Prostate gland (tissue), 2 donors: Measurements from ENCODE around the gene OR4C11. TPM values are rescaled to one million over a fixed set of nuclear protein-coding genes. Genes with fewer than 3 reads are reported as not detected.

Source experiments
- DNase-seq: peaks from one replicate; pipeline ENCODE4 v3.0.0-alpha.2; 2019; ENCODE audit warnings: low spot score
- H3K27ac ChIP-seq, 2 donors: fragments of 200-600 bp; sonication (generic); 2 replicates each; pipeline ENCODE4 v1.5.1; 2017 to 2019
- H3K27me3 ChIP-seq: fragments of 200-600 bp; sonication (generic); replicated peaks from 2 replicates; pipeline ENCODE4 v1.5.1; 2019; ENCODE audit not compliant: insufficient read depth
- H3K36me3 ChIP-seq, 2 donors: fragments of 200-600 bp; sonication (generic); 1 replicate in 1 of 2; 2 replicates in 1 of 2; pipeline versions ENCODE4 v1.5.1 to v1.8.1; 2017 to 2019
- H3K4me1 ChIP-seq: fragments of 200-600 bp; sonication (generic); replicated peaks from 2 replicates; pipeline ENCODE4 v1.5.1; 2019
- H3K4me3 ChIP-seq, 2 donors: fragments of 200-600 bp; sonication (generic); 2 replicates each; pipeline ENCODE4 v1.5.1; 2017 to 2019
- H3K9me3 ChIP-seq: fragments of 200-600 bp; sonication (generic); 2 replicates; pipeline ENCODE4 v1.5.1; 2017
- CTCF ChIP-seq, 4 experiments: fragments of 200-600 bp in 2 of 4; fragments of 450-650 bp in 2 of 4; sonication (generic) in 2 of 4; IDR thresholded peaks; 1 replicate in 3 of 4; 2 replicates in 1 of 4; pipeline ENCODE4 v1.5.1; 2016 to 2019; ENCODE audit warnings: antibody characterized with exemption in 4 of 4, mild to moderate bottlenecking in 2 of 4, moderate library complexity in 2 of 4
- POLR2A ChIP-seq: fragments of 450-650 bp; IDR thresholded peaks from one replicate; pipeline ENCODE4 v1.6.1; 2016; ENCODE audit warnings: antibody characterized with exemption, mild to moderate bottlenecking
- POLR2AphosphoS5 ChIP-seq: sonication (generic); formaldehyde crosslinking; IDR thresholded peaks from one replicate; pipeline ENCODE4 v1.6.1; 2017; ENCODE audit warnings: antibody characterized with exemption
- WGBS: methylation state at CpG from one replicate; pipeline ENCODE4 v1.1.5; 2018; 5-methylcytosine and 5-hydroxymethylcytosine counted together
- intact Hi-C: fragments of 100-400 bp; cut with DNase I; formaldehyde crosslinking; loops from one replicate; pipeline ENCODE4 v1.14.2; 2022
- total RNA-seq, 2 donors: library from RNA; depleted of rRNA; stranded (reverse); fragments of >200 nt; gene quantifications; one replicate each; pipeline ENCODE4 v1.1.0, GENCODE V29; 2016

Gene OR4C11
- total RNA-seq, 2 donors from 2014 or later: not detected

GRCh38 chr11:55624531-55624930 lies 17.1 kb upstream of the OR4C11 start:
- no peaks in the 10 kb centered on the region for H3K27me3 ChIP-seq
- WGBS: 83% methylated on average over 1 of the region's 1 CpG
- intact Hi-C loops: no loop called here
- H3K27ac ChIP-seq: no peak overlapping the region
- H3K9me3 ChIP-seq: no peaks in the 10 kb centered on the region
- no peak for TF ChIP-seq POLR2A
- TF ChIP-seq CTCF (IDR thresholded peaks at IDR 0.05): no peak
- no peak for TF ChIP-seq POLR2AphosphoS5
- no peak for DNase-seq
- H3K4me3 ChIP-seq: no peak overlapping the region
- H3K36me3 ChIP-seq: no peaks in the 10 kb centered on the region
- no peaks in the 10 kb centered on the region for H3K4me1 ChIP-seq

- intact Hi-C loops: no loop called here
- H3K27ac ChIP-seq: no peak overlapping the region
- no peaks in the 10 kb centered on the region for H3K27me3 ChIP-seq
Observed at GRCh38 chr11:55572548-55572947, 34.9 kb downstream of the OR4C11 start.

GRCh38 chr11:55571828-55572227 lies 35.6 kb downstream of the OR4C11 start, which contains the start of gene OR4C16:
Gene OR4C16, plus strand, starts transcription at chr11:55572128. Its CDS starts 0 bp downstream, at chr11:55572128.
- 69% methylated on average over 3 of the region's 3 CpGs for WGBS
- Histone ChIP-seq H3K4me1 (no peaks in the 10 kb centered on the region), H3K27me3 (no peaks in the 10 kb centered on the region), H3K27ac (no peak within 1 kb of the TSS), H3K9me3 (no peaks in the 10 kb centered on the region), H3K4me3 (no peak within 1 kb of the TSS), H3K36me3 (no peaks in the 10 kb centered on the region)
- TF ChIP-seq POLR2AphosphoS5 (no peak), CTCF (IDR thresholded peaks at IDR 0.05) (no peak), POLR2A (no peak)
- DNase-seq: no peak
- intact Hi-C loops: no loop called here

More at GRCh38 chr11:55572548-55572947, 34.9 kb downstream of the OR4C11 start:
- TF ChIP-seq POLR2A (no peak), POLR2AphosphoS5 (no peak), CTCF (IDR thresholded peaks at IDR 0.05) (no peak)
- WGBS: 28% methylated on average over 1 of the region's 1 CpG
- no peaks in the 10 kb centered on the region for H3K36me3 ChIP-seq
- no peak for DNase-seq
- no peaks in the 10 kb centered on the region for H3K4me1 ChIP-seq
- no peak overlapping the region for H3K4me3 ChIP-seq
- no peaks in the 10 kb centered on the region for H3K9me3 ChIP-seq

DNA sequence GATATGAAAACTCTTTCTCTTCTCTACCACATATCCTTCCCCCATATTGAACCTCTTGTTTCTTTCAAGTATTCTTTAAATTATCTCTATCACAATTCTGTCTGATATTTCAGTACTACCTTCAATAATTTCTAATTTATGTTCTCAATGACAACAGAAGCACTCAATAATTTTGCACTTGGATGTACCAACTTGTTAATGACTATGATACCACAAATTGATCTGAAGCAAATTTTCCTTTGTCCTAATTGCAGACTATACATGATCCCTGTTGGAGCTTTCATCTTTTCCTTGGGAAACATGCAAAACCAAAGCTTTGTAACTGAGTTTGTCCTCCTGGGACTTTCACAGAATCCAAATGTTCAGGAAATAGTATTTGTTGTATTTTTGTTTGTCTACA lies 53.3 kb downstream of the OR4C11 start, which contains the start of gene OR4C15:
TSS of gene OR4C15 (plus strand) at position 301 of the 400 bp plus-strand sequence. CDS start at position 301, 0 bp downstream.
- Histone ChIP-seq H3K27me3 (peaks cover 2% of the 10 kb centered on the region), H3K36me3 (no peaks in the 10 kb centered on the region), H3K27ac (no peak within 1 kb of the TSS), H3K4me1 (no peaks in the 10 kb centered on the region), H3K9me3 (no peaks in the 10 kb centered on the region), H3K4me3 (no peak within 1 kb of the TSS)
- intact Hi-C loops: no loop called here
- DNase-seq: no peak
- no peak for TF ChIP-seq CTCF (IDR thresholded peaks at IDR 0.05)
- TF ChIP-seq POLR2A: no peak
- TF ChIP-seq POLR2AphosphoS5: no peak

Other genes with a start within 250 kb of the OR4C11 start
- gene OR4A15, start 239.7 kb downstream of the OR4C11 start, total RNA-seq: not detected
- not detected for gene OR4C15, start 53.2 kb downstream of the OR4C11 start, total RNA-seq
- not detected for gene OR4C16, start 35.5 kb downstream of the OR4C11 start, total RNA-seq
- not detected for gene OR4P4, start 27.5 kb upstream of the OR4C11 start, total RNA-seq
- gene OR4S2, start 40.7 kb upstream of the OR4C11 start, total RNA-seq: not detected
- gene OR4C6, start 54.6 kb upstream of the OR4C11 start, total RNA-seq: not detected
- gene OR5D13, start 165.8 kb upstream of the OR4C11 start, total RNA-seq: not detected
- gene OR5D14, start 187.9 kb upstream of the OR4C11 start, total RNA-seq: not detected
- not detected for gene OR5L1, start 203.7 kb upstream of the OR4C11 start, total RNA-seq
- not detected for gene OR5D18, start 212.0 kb upstream of the OR4C11 start, total RNA-seq
- not detected for gene OR5L2, start 219.6 kb upstream of the OR4C11 start, total RNA-seq
- not detected for gene OR5D16, start 231.1 kb upstream of the OR4C11 start, total RNA-seq